Measurements from ENCODE around the gene CACTIN.

DNA sequence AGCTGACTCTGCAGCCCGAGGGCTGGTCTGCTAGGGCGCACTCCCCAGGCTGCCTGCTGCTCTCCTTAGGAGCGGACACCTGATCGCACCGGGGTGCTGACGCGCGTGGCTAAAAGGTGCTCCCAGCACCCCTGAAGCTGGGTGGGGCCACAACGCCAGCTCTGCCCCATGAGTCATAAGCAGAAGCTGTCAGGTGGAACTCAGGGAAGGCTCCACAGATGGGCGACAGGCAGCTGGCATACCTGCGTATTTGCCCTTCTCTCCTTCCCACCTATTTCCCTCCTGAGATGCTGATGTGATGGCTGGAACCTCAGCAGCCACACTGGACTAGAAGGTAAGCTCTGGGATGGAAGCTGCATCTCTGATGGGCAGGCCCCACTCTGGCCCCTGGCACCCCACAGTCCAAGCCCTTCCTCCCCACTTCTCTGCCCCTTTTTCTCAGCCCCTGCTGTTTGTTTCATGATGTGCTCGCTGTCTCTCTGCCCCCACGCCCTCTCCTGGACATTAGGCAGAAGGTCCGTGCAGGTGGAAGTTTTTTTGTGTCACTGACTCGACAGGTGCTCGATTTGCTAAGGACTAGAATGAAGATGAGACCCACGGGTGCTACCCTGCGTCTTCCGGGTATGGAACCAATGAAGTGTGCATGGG is 30.3 kb upstream of the CACTIN start:
- TF ChIP-seq EZH2phosphoT487 (IDR thresholded peaks at IDR 0.05; ENCODE audit: insufficient read depth, low read depth): no peak
- TF ChIP-seq EZH2 (IDR thresholded peaks at IDR 0.05; ENCODE audit: insufficient read depth, poor library complexity, severe bottlenecking): no peak

All from GM23248 (cell line).